Thyroid gland (tissue), 4 donors: ENCODE results near the gene CLTA. TPM values are rescaled to one million over a fixed set of nuclear protein-coding genes. Genes with fewer than 3 reads are reported as not detected.

Source experiments
- DNase-seq, 2 donors: peaks; one replicate each; pipeline ENCODE4 v3.0.0-alpha.2; 2019
- H3K27ac ChIP-seq, 3 donors: fragments of 200-600 bp; sonication (generic); 1 replicate in 2 of 3; 2 replicates in 1 of 3; pipeline ENCODE4 v1.5.1; 2016 to 2019; ENCODE audit warnings: mild to moderate bottlenecking in 1 of 3, moderate library complexity in 1 of 3
- H3K27me3 ChIP-seq: fragments of 200-600 bp; sonication (generic); one replicate; pipeline ENCODE4 v1.5.1; 2019
- H3K36me3 ChIP-seq, 2 donors: fragments of 200-600 bp; sonication (generic); one replicate each; pipeline ENCODE4 v1.5.1; 2016 to 2019
- H3K4me1 ChIP-seq, 2 donors: fragments of 200-600 bp; sonication (generic); one replicate each; pipeline ENCODE4 v1.5.1; 2017 to 2019
- H3K4me3 ChIP-seq, 3 donors: fragments of 200-600 bp; sonication (generic); replicated peaks in 1 of 3; 1 replicate in 2 of 3; 2 replicates in 1 of 3; pipeline ENCODE4 v1.5.1; 2016; ENCODE audit warnings: mild to moderate bottlenecking in 1 of 3
- H3K9me3 ChIP-seq: fragments of 200-600 bp; sonication (generic); one replicate; pipeline ENCODE4 v1.5.1; 2017
- CTCF ChIP-seq, 6 experiments: fragments of 200-600 bp in 3 of 6; fragments of 450-650 bp in 3 of 6; sonication (generic) in 3 of 6; IDR thresholded peaks; one replicate each; pipeline ENCODE4 v1.5.1; 2016 to 2019; ENCODE audit warnings: antibody characterized with exemption in 6 of 6, mild to moderate bottlenecking in 2 of 6, inconsistent platforms in 1 of 6, moderate library complexity in 1 of 6
- POLR2A ChIP-seq, 2 donors: fragments of 450-650 bp; IDR thresholded peaks; one replicate each; pipeline ENCODE4 v1.6.1; 2017; ENCODE audit warnings: antibody characterized with exemption in 2 of 2, mild to moderate bottlenecking in 2 of 2, moderate library complexity in 1 of 2
- WGBS, 2 donors: methylation state at CpG; one replicate each; pipeline ENCODE4 v1.1.5; 2017; 5-methylcytosine and 5-hydroxymethylcytosine counted together
- intact Hi-C: fragments of 100-400 bp; cut with DNase I; formaldehyde crosslinking; loops from one replicate; pipeline ENCODE4 v1.15.1; 2023
- total RNA-seq, 4 donors: library from RNA; depleted of rRNA; stranded (reverse); fragments of >200 nt; gene quantifications; one replicate each; pipeline ENCODE4 v1.2.3, GENCODE V29; 2016

Gene CLTA
- total RNA-seq, 4 donors from 2014 or later: 215 to 373 (median 259) TPM

- peak overlapping the region; percentile 2 to 54 (median 34) for H3K27ac ChIP-seq
- intact Hi-C loops: no loop called here
- H3K36me3 ChIP-seq: peaks cover 5 to 13% of the 10 kb centered on the region in 2 donors
- WGBS, 2 donors: 22 to 24% methylated on average over 4 of the region's 4 CpGs
- no peaks in the 10 kb centered on the region for H3K9me3 ChIP-seq
- TF ChIP-seq POLR2A (IDR thresholded peaks at IDR 0.05) (no peak), CTCF (IDR thresholded peaks at IDR 0.05) (no peak)
- H3K4me1 ChIP-seq: peaks cover 37 to 38% of the 10 kb centered on the region in 2 donors
- no peak overlapping the region for H3K4me3 ChIP-seq
- peak in 1 of 2 donors; percentile 27 for DNase-seq
- H3K27me3 ChIP-seq: no peaks in the 10 kb centered on the region
Measured at GRCh38 chr9:36194326-36195000, 3.7 kb downstream of the CLTA start.

GRCh38 chr9:36204906-36205547 is 14.3 kb downstream of the CLTA start:
- Histone ChIP-seq H3K4me3 (no peak overlapping the region), H3K27me3 (no peaks in the 10 kb centered on the region), H3K4me1 (peaks cover 0 to 21% of the 10 kb centered on the region in 2 donors), H3K36me3 (peaks cover 71 to 88% of the 10 kb centered on the region in 2 donors), H3K9me3 (no peaks in the 10 kb centered on the region), H3K27ac (no peak overlapping the region)
- TF ChIP-seq POLR2A (IDR thresholded peaks at IDR 0.05): no peak
- no peak for TF ChIP-seq CTCF (IDR thresholded peaks at IDR 0.05)
- WGBS, 2 donors: 87 to 91% methylated on average over 9 to 11 of the region's 11 CpGs
- intact Hi-C loops: no loop called here
- DNase-seq: no peak

GRCh38 chr9:36207016-36207415 is 16.3 kb downstream of the CLTA start:
- no peak for DNase-seq
- peaks cover 0 to 21% of the 10 kb centered on the region in 2 donors for H3K4me1 ChIP-seq
- H3K9me3 ChIP-seq: no peaks in the 10 kb centered on the region
- WGBS, 2 donors: 83 to 93% methylated on average over 4 of the region's 4 CpGs
- intact Hi-C loops: no loop called here
- H3K27ac ChIP-seq: no peak overlapping the region
- H3K27me3 ChIP-seq: no peaks in the 10 kb centered on the region
- TF ChIP-seq CTCF (IDR thresholded peaks at IDR 0.05) (no peak), POLR2A (IDR thresholded peaks at IDR 0.05) (no peak)
- peaks cover 64 to 78% of the 10 kb centered on the region in 2 donors for H3K36me3 ChIP-seq
- no peak overlapping the region for H3K4me3 ChIP-seq

- TF ChIP-seq CTCF (IDR thresholded peaks at IDR 0.05) (no peak), POLR2A (IDR thresholded peaks at IDR 0.05) (no peak)
- Histone ChIP-seq H3K9me3 (no peaks in the 10 kb centered on the region), H3K36me3 (peaks cover 63 to 72% of the 10 kb centered on the region in 2 donors), H3K27ac (peak overlapping the region in 1 of 3 donors; percentile 11), H3K4me3 (no peak overlapping the region), H3K27me3 (no peaks in the 10 kb centered on the region), H3K4me1 (peaks cover 0 to 21% of the 10 kb centered on the region in 2 donors)
- WGBS, 2 donors: 42 to 66% methylated on average over 1 of the region's 1 CpG
- no peak for DNase-seq
- intact Hi-C loops: no loop called here
Measured at GRCh38 chr9:36207546-36208012, 16.9 kb downstream of the CLTA start.
